Natural killer cell (primary cell): ENCODE results near the gene CTNNAL1. TPM values are rescaled to one million over a fixed set of nuclear protein-coding genes. Genes with fewer than 3 reads are reported as not detected.
"Not testable (repeated sequence)": the region's sequence is repeated elsewhere in the genome, so short reads cannot be mapped to it uniquely, and the experiment has no call there.

Experiments used
- ATAC-seq, 3 donors: fragments of 150-1000 bp in 2 of 3; fragments of 200-7000 bp in 1 of 3; cut with Tn5 transposase; 1 replicate in 1 of 3; 2 replicates in 2 of 3; pipeline ENCODE4 v1.10.0; 2021; ENCODE audit warnings: mild to moderate bottlenecking in 2 of 3, moderate library complexity in 2 of 3
- DNase-seq, 2 donors: peaks; one replicate each; pipeline versions ENCODE4 v3.0.0 to v3.0.0-alpha.2; 2013 to 2021; ENCODE audit warnings: mixed read lengths in 1 of 2
- H3K27ac ChIP-seq: one replicate; pipeline ENCODE4 v1.5.1; 2013; ENCODE audit warnings: mild to moderate bottlenecking, low read length
- H3K27me3 ChIP-seq: one replicate; pipeline ENCODE4 v1.6.1; 2013; ENCODE audit warnings: low read length; ENCODE audit not compliant: control insufficient read depth, insufficient read depth
- H3K36me3 ChIP-seq: one replicate; pipeline ENCODE4 v1.6.1; 2013; ENCODE audit warnings: low read length; ENCODE audit not compliant: control insufficient read depth, insufficient read depth
- H3K4me1 ChIP-seq: one replicate; pipeline ENCODE4 v1.6.1; 2013; ENCODE audit warnings: low read length; ENCODE audit not compliant: control insufficient read depth, insufficient read depth
- H3K4me3 ChIP-seq: one replicate; pipeline ENCODE4 v1.5.1; 2013; ENCODE audit warnings: low read length
- H3K9me3 ChIP-seq: one replicate; pipeline ENCODE4 v1.6.1; 2013; ENCODE audit warnings: low read length; ENCODE audit not compliant: control insufficient read depth, insufficient read depth
- H3K27ac Mint-ChIP-seq, 2 donors: one replicate each; pipeline ENCODE4 v1.8.0; 2022; ENCODE audit warnings: mild to moderate bottlenecking in 2 of 2, mixed read lengths in 2 of 2, moderate library complexity in 1 of 2
- H3K27me3 Mint-ChIP-seq, 2 donors: one replicate each; pipeline ENCODE4 v1.8.0; 2022; ENCODE audit warnings: low read depth in 2 of 2, mixed read lengths in 2 of 2
- H3K36me3 Mint-ChIP-seq: one replicate; pipeline ENCODE4 v1.8.0; 2022; ENCODE audit warnings: mixed read lengths
- H3K4me1 Mint-ChIP-seq, 2 donors: one replicate each; pipeline ENCODE4 v1.8.0; 2022; ENCODE audit warnings: mixed read lengths in 2 of 2
- H3K4me3 Mint-ChIP-seq: one replicate; pipeline ENCODE4 v1.8.0; 2022; ENCODE audit warnings: mild to moderate bottlenecking, moderate library complexity, mixed read lengths
- H3K9me3 Mint-ChIP-seq, 2 donors: one replicate each; pipeline ENCODE4 v1.8.0; 2022; ENCODE audit warnings: mixed read lengths in 2 of 2
- CTCF ChIP-seq: fragments of 200-600 bp; IDR thresholded peaks from one replicate; pipeline ENCODE4 v1.8.0; 2022; ENCODE audit warnings: antibody characterized with exemption
- WGBS: methylation state at CpG from one replicate; pipeline ENCODE4 v1.1.7; 2013; ENCODE audit warnings: missing lambda C conversion rate; ENCODE audit not compliant: insufficient coverage; 5-methylcytosine and 5-hydroxymethylcytosine counted together
- intact Hi-C: fragments of 100-400 bp; cut with micrococcal nuclease; formaldehyde crosslinking; loops from one replicate; pipeline ENCODE4 v1.14.2; 2022
- total RNA-seq, 4 donors: library from RNA; stranded (reverse); fragments of 120-200 nt in 1 of 4; gene quantifications; one replicate each; pipeline versions ENCODE4 v1.2.3 to v1.2.4, GENCODE V29; 2013 to 2022

The CTNNAL1 gene
- total RNA-seq, 3 donors from 2014 or later (not counting 1 experiment from before 2014, with no cell fraction given), result 2.6 to 7.6 (median 2.7) TPM

DNA sequence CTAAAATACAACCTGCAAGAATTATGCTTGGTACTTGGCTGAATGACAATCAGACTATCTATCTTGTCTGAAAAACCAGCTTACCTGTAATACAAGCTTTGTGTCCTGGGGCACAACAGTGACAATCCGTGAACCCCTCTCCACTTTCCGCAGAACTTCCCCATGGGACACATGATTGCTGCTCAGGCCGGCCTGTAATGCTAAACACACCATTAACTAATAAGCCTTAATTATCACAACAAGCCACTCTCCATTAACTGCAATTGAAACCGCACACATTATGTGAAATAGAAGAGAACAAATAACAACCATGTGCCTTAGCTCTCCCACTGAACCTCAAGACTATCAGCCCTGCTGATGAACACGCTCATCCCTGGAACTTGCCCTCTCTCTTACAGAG lies 113.1 kb downstream of the CTNNAL1 start:
- ATAC-seq, result no peak
- 77% methylated on average over 5 of the region's 5 CpGs for WGBS

DNA sequence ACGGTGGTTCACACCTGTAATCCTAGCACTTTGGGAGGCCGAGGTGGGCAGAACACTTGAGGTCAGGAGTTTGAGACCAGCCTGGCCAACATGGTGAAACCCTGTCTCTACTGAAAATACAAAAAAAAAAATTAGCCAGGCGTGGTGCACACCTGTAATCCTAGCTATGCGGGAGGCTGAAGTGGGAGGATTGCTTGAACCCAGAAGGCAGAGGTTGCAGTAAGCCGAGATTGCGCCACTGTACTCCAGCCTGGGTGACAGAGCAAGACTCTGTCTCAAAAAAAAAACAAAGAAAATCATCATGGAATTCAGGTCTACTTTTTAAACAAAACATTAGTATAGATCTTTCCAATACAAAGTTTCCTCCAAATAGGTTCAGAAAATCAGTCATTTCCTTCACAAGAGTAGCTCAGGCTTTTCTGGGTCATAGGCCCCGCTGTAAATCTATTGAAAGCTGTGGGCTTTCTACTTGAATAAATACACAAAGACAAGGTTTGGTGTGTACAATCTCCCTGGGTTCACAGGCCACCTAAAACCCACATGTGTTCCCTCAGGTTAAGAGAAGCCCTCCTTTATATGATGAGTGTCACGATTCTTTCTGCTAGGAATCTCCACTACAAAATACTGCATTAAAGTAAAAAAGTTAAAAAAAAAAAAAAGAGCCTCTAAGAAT lies 114.1 kb downstream of the CTNNAL1 start:
- WGBS, result 89% methylated on average over 7 of the region's 8 CpGs
- H3K36me3 ChIP-seq, result peaks cover 86% of the 10 kb centered on the region
- not testable (repeated sequence) for ATAC-seq

More for the DNA sequence above, 113.1 kb downstream of the CTNNAL1 start:
- no peak for TF ChIP-seq CTCF
- H3K4me3 ChIP-seq, result no peak overlapping the region
- no peak overlapping the region for H3K27ac Mint-ChIP-seq
- no peak overlapping the region for H3K27ac ChIP-seq
- intact Hi-C loops, result no loop called here
- no peaks in the 10 kb centered on the region for H3K27me3 Mint-ChIP-seq
- no peaks in the 10 kb centered on the region for H3K4me1 Mint-ChIP-seq
- H3K4me3 Mint-ChIP-seq, result no peak overlapping the region
- H3K36me3 Mint-ChIP-seq, result peaks cover 43% of the 10 kb centered on the region
- no peak for DNase-seq
- H3K9me3 ChIP-seq, result no peaks in the 10 kb centered on the region
- H3K9me3 Mint-ChIP-seq, result no peaks in the 10 kb centered on the region
- H3K36me3 ChIP-seq, result peaks cover 87% of the 10 kb centered on the region
- H3K27me3 ChIP-seq, result no peaks in the 10 kb centered on the region
- H3K4me1 ChIP-seq, result no peaks in the 10 kb centered on the region

GRCh38 chr9:108897324-108898096 lies 115.8 kb downstream of the CTNNAL1 start:
- H3K4me1 Mint-ChIP-seq, result no peaks in the 10 kb centered on the region
- Histone ChIP-seq H3K27ac (no peak overlapping the region), H3K36me3 (peaks cover 87% of the 10 kb centered on the region), H3K4me3 (no peak overlapping the region), H3K4me1 (no peaks in the 10 kb centered on the region), H3K27me3 (no peaks in the 10 kb centered on the region), H3K9me3 (no peaks in the 10 kb centered on the region)
- H3K27me3 Mint-ChIP-seq, result no peaks in the 10 kb centered on the region
- no peak for ATAC-seq
- H3K4me3 Mint-ChIP-seq, result no peak overlapping the region
- intact Hi-C loops, result no loop called here
- peaks cover 42% of the 10 kb centered on the region for H3K36me3 Mint-ChIP-seq
- no CpG with 5 or more reads among the region's 2 CpGs for WGBS
- no peak overlapping the region for H3K27ac Mint-ChIP-seq
- no peak for TF ChIP-seq CTCF
- no peak for DNase-seq
- H3K9me3 Mint-ChIP-seq, result no peaks in the 10 kb centered on the region

More for the DNA sequence above, 114.1 kb downstream of the CTNNAL1 start:
- H3K4me1 ChIP-seq, H3K27ac ChIP-seq, H3K27me3 Mint-ChIP-seq, intact Hi-C loops, H3K4me3 ChIP-seq, H3K4me3 Mint-ChIP-seq, H3K9me3 ChIP-seq, DNase-seq, H3K27me3 ChIP-seq, H3K9me3 Mint-ChIP-seq, H3K27ac Mint-ChIP-seq, H3K4me1 Mint-ChIP-seq: not testable (repeated sequence)
- peaks cover 44% of the 10 kb centered on the region for H3K36me3 Mint-ChIP-seq

DNA sequence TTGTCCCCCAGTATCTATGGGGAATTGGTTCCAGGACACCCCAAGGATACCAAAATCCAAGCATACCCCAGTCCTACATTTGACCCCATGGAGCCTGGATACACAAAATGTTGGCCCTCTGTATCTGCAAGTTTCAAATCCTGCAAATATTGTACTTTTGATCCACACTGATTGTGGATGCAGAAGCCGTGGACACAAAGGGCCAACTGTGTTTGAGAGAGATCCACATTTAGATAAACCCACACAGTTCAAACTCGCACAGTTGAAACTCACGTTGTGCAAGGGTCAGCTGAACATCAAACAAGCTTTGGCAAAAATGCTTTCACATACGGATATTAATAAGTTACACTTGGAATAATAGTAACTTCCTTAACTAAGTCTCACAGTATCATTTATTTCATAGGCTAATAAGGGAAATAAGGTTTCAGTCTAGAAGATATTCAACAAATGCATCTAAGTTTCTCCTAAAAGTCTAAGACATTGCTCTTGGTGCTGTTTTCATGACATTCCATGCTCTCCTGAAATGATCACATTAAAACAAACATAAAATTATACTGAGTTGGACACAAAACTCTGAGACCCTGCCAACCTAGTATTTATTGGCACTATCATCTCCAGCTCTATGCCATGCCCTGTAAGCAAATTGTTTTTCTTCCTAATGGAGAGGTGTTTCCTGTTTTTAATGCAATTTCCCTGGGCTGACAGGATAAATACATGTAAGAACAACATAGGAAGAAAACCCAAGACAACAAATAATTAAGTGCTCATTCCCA lies 118.9 kb downstream of the CTNNAL1 start:
- Histone ChIP-seq H3K27me3 (no peaks in the 10 kb centered on the region), H3K27ac (no peak overlapping the region), H3K4me3 (no peak overlapping the region), H3K9me3 (no peaks in the 10 kb centered on the region), H3K36me3 (peaks cover 91% of the 10 kb centered on the region), H3K4me1 (no peaks in the 10 kb centered on the region)
- Mint-ChIP-seq H3K36me3 (peaks cover 56% of the 10 kb centered on the region), H3K4me1 (no peaks in the 10 kb centered on the region), H3K4me3 (no peak overlapping the region), H3K27ac (no peak overlapping the region), H3K9me3 (no peaks in the 10 kb centered on the region), H3K27me3 (no peaks in the 10 kb centered on the region)
- no peak for DNase-seq
- no peak for ATAC-seq
- intact Hi-C loops, result no loop called here
- 98% methylated on average over 3 of the region's 4 CpGs for WGBS
- TF ChIP-seq CTCF, result no peak
